ENCODE data around the gene RBMS3.
A peak's percentile ranks its signal among the peaks of the same experiment; 100 is the strongest.
"Not testable (repeated sequence)": the region's sequence is repeated elsewhere in the genome, so short reads cannot be mapped to it uniquely, and the experiment has no call there.

RBMS3 gene

DNA sequence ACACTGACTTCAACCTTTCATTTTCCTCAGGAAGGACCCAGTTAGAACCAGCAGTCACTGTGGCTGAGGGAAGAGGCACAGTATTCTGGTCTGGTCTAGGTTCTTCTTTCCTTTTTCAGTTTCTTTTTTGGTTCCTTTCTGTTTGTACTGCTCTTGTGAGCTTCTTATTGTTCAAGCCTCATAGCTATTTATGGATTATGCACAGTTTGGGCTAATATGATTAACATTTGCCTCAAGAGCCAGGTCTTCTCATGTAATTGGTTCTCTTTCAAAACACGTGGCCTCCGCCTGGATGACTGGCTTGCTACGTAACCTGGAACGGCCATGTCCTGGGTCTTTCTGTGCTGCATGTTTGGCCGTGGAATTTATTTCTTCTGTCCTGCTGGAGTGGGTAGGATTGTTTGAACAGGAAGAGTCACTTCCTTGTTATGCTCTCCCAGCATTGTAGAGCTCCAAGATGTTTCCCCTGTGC is 43.3 kb downstream of the RBMS3 start:
- Histone ChIP-seq H2AFZ (ENCODE audit: low read length, unreplicated experiment) (peak overlapping the region; percentile 70), H3K79me2 (ENCODE audit: control insufficient read depth, insufficient read depth, low read length, unreplicated experiment) (peaks cover 61% of the 10 kb centered on the region), H3K36me3 (ENCODE audit: insufficient read depth, low read length) (peaks cover 10% of the 10 kb centered on the region; the same call in 1 of the 2 replicates), H3K4me1 (ENCODE audit: control insufficient read depth, insufficient read depth, low read length, unreplicated experiment) (peaks cover 38% of the 10 kb centered on the region), H3K4me3 (ENCODE audit: low read depth, low read length) (peak overlapping the region; percentile 72), H3K27me3 (ENCODE audit: insufficient read depth, low read length) (no peaks in the 10 kb centered on the region), H3K27ac (ENCODE audit: low read depth, low read length) (peak overlapping the region; percentile 90)

DNA sequence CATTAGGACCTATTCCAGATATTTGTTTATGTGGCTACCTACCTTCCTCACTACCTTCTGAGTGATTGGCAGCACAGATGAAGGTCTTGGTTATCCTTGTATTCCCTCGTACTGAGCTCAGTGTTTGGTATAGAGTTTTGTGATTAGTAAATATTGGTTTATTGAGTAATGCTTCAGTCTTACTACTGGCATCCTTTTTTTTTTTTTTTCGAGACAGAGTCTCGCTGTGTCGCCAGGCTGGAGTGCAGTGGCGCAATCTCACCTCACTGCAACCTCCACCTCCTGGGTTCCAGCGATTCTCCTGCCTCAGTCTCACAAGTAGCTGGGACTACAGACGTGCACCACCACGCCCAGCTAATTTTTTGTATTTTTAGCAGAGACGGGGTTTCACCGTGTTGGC is 45.7 kb downstream of the RBMS3 start:
- not testable (repeated sequence) for H3K27ac ChIP-seq (ENCODE audit: low read depth, low read length); H3K4me3 ChIP-seq (ENCODE audit: low read depth, low read length); H2AFZ ChIP-seq (ENCODE audit: low read length, unreplicated experiment); H3K27me3 ChIP-seq (ENCODE audit: insufficient read depth, low read length)
- Histone ChIP-seq H3K36me3 (ENCODE audit: insufficient read depth, low read length) (peaks cover 10% of the 10 kb centered on the region; the same call in 1 of the 2 replicates), H3K4me1 (ENCODE audit: control insufficient read depth, insufficient read depth, low read length, unreplicated experiment) (peaks cover 43% of the 10 kb centered on the region), H3K79me2 (ENCODE audit: control insufficient read depth, insufficient read depth, low read length, unreplicated experiment) (peaks cover 65% of the 10 kb centered on the region)

DNA sequence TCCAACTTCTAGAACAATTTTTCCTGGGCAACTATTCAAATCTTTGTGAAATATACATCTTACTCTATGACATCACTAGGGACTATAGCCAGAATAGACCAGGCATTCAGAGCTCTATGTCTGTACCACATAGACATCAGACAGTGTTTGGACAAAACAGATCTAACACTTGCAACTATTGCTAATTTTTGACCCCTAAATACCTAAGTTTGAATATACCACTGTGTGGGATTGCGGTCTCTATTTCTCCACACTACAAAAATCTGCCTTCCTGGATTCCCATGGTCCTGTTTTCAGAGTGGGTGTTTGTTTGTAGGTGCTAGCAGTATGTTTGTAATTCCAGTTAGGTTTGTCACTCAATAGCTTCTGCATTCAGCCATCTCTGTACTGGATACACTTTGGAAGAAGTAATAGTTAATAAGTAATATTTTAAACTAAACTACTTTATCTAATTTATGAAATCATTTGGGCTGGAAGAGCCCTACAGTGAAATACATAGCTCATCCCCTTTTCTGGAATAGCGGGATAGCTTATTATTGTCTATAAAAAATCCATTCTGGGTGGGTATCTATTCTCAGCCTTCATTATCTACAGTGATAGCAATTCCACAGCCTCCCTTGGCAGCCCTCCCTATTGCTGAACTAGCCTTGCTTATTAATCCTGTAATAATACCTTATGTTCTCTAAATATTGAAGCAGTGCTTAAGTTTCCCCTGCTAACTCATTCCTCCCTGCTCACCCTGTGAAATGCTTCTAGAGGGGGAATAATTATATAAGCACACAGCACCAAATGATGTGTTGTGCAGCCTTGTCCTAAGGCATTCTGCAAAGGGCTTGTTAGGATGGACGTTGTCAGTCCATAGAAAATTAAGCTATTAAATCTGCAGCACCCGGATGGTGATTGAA is 49.4 kb downstream of the RBMS3 start:
- peaks cover 55% of the 10 kb centered on the region for H3K4me1 ChIP-seq (ENCODE audit: control insufficient read depth, insufficient read depth, low read length, unreplicated experiment)
- H3K36me3 ChIP-seq (ENCODE audit: insufficient read depth, low read length): peaks cover 10% of the 10 kb centered on the region; the same call in 1 of the 2 replicates
- peaks cover 81% of the 10 kb centered on the region for H3K79me2 ChIP-seq (ENCODE audit: control insufficient read depth, insufficient read depth, low read length, unreplicated experiment)
- no peak overlapping the region for H2AFZ ChIP-seq (ENCODE audit: low read length, unreplicated experiment)
- no peak overlapping the region for H3K4me3 ChIP-seq (ENCODE audit: low read depth, low read length)
- H3K27me3 ChIP-seq (ENCODE audit: insufficient read depth, low read length): no peaks in the 10 kb centered on the region
- no peak overlapping the region for H3K27ac ChIP-seq (ENCODE audit: low read depth, low read length)

DNA sequence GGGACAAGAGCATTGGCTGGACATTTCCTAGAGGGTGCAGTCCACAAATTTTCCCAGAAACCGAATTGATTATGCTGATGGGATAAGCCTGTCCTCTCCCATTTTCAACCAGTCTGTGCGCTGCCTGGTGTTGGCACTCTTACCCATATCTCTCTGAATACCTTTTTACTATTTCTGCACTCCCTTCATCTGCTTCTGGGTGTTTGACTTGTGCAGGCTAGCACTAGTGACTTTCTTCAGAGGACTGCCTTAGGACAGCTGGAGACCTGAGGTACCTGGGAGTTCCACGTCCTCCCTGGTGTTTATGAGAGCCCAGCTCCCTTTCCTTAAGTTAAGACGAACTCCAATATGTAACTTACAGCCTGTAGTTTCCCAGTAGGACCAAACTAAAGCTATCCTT is 50.2 kb downstream of the RBMS3 start:
- H2AFZ ChIP-seq (ENCODE audit: low read length, unreplicated experiment): peak overlapping the region; percentile 70
- H3K27ac ChIP-seq (ENCODE audit: low read depth, low read length): 0 out of 2 replicates have a peak overlapping the region, but pooled peaks have one; percentile 70
- H3K4me3 ChIP-seq (ENCODE audit: low read depth, low read length): no peak overlapping the region
- peaks cover 78% of the 10 kb centered on the region for H3K79me2 ChIP-seq (ENCODE audit: control insufficient read depth, insufficient read depth, low read length, unreplicated experiment)
- H3K4me1 ChIP-seq (ENCODE audit: control insufficient read depth, insufficient read depth, low read length, unreplicated experiment): peaks cover 58% of the 10 kb centered on the region
- no peaks in the 10 kb centered on the region for H3K27me3 ChIP-seq (ENCODE audit: insufficient read depth, low read length)
- H3K36me3 ChIP-seq (ENCODE audit: insufficient read depth, low read length): peaks cover 6% of the 10 kb centered on the region; the same call in 1 of the 2 replicates

DNA sequence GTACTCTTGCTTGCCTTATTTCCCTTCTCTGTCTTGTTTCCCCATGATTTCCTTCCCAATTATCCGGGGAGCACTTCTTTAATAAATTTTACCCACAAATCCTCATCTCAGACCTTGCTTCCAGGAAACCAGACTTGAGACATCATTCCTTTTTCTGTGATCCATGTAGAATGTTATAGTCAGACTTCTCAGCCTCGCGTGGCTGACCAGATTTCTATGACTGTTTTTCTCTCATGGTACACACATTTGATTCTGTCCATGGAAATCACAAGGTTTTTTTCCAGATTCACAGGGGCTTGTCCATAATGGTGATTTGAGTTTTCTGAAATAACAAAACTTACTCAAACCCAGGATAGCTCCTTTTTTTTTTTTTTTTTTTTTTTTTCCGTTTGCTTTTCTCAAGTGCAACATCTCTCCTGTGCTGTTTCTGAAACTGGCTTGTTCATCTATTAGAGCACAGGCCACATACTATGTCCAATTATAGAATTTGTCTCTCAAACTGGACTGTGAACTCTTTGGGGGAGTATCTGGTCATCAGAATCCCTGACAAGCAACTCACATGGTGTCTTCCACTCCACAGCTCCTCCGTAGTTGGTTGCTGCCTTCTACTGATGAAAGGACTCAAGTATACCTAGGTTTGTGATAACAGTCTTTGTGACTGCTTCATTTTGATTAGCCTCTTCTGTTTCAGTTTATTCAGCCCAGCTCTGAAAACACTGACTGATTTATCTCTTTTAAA is 50.8 kb downstream of the RBMS3 start:
- peak overlapping the region; percentile 31 for H3K4me3 ChIP-seq (ENCODE audit: low read depth, low read length)
- peaks cover 78% of the 10 kb centered on the region for H3K79me2 ChIP-seq (ENCODE audit: control insufficient read depth, insufficient read depth, low read length, unreplicated experiment)
- peaks cover 64% of the 10 kb centered on the region for H3K4me1 ChIP-seq (ENCODE audit: control insufficient read depth, insufficient read depth, low read length, unreplicated experiment)

DNA sequence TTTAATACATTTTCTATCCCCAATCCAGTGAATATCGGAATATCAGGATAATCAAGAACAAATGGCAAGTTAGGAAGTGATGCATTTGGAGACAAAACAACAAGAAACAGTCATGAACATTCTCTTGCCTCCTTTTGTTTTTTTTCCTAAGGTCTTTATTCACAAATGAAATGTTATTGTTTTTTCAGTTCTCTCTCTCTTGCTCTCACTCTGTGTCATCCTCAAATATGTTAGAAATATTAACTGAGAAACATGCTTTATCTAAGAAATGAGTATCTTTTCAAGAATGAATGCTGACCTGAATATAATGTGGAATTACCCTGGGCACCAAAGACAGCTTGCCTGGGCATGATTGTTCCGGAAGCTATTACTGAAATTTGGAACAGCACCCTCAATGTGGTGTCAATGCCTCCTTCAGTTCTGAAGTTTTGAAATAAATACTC is 51.3 kb downstream of the RBMS3 start:
- Histone ChIP-seq H2AFZ (ENCODE audit: low read length, unreplicated experiment) (peak overlapping the region; percentile 27), H3K79me2 (ENCODE audit: control insufficient read depth, insufficient read depth, low read length, unreplicated experiment) (peaks cover 82% of the 10 kb centered on the region), H3K36me3 (ENCODE audit: insufficient read depth, low read length) (0 out of 2 replicates have a peak, but pooled peaks cover 3% of the 10 kb centered on the region), H3K4me3 (ENCODE audit: low read depth, low read length) (peak overlapping the region; percentile 31), H3K4me1 (ENCODE audit: control insufficient read depth, insufficient read depth, low read length, unreplicated experiment) (peaks cover 65% of the 10 kb centered on the region), H3K27me3 (ENCODE audit: insufficient read depth, low read length) (no peaks in the 10 kb centered on the region), H3K27ac (ENCODE audit: low read depth, low read length) (peak overlapping the region; percentile 70)

More for the DNA sequence above, 50.8 kb downstream of the RBMS3 start:
- no peaks in the 10 kb centered on the region for H3K27me3 ChIP-seq (ENCODE audit: insufficient read depth, low read length)
- H3K36me3 ChIP-seq (ENCODE audit: insufficient read depth, low read length): 0 out of 2 replicates have a peak, but pooled peaks cover 3% of the 10 kb centered on the region
- H2AFZ ChIP-seq (ENCODE audit: low read length, unreplicated experiment): peak overlapping the region; percentile 70
- peak overlapping the region; percentile 70 for H3K27ac ChIP-seq (ENCODE audit: low read depth, low read length)

DNA sequence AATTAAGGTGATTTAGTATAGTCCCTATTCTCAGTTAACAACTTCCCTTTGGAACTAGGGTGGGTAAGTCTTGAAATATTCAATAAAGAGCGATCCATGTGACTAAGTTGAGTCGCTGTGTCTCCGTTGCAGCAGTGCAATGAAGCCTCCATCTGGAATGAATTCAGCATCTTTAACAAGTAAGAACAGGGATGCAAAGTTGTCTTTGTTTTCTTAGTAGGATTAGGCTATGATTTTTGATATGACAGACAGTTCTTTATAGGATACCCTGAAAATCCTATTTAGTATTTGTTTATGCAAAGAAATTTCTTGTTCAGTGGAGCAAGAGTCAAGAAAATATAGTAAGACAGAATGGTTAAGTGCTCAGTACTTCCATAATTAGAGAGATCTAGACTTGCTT is 52.7 kb downstream of the RBMS3 start:
- H3K79me2 ChIP-seq (ENCODE audit: control insufficient read depth, insufficient read depth, low read length, unreplicated experiment): peaks cover 83% of the 10 kb centered on the region
- H2AFZ ChIP-seq (ENCODE audit: low read length, unreplicated experiment): no peak overlapping the region
- H3K27me3 ChIP-seq (ENCODE audit: insufficient read depth, low read length): no peaks in the 10 kb centered on the region
- H3K27ac ChIP-seq (ENCODE audit: low read depth, low read length): no peak overlapping the region; the same call in 1 of the 2 replicates
- peaks cover 69% of the 10 kb centered on the region for H3K4me1 ChIP-seq (ENCODE audit: control insufficient read depth, insufficient read depth, low read length, unreplicated experiment)
- no peaks in the 10 kb centered on the region for H3K36me3 ChIP-seq (ENCODE audit: insufficient read depth, low read length)
- H3K4me3 ChIP-seq (ENCODE audit: low read depth, low read length): no peak overlapping the region

DNA sequence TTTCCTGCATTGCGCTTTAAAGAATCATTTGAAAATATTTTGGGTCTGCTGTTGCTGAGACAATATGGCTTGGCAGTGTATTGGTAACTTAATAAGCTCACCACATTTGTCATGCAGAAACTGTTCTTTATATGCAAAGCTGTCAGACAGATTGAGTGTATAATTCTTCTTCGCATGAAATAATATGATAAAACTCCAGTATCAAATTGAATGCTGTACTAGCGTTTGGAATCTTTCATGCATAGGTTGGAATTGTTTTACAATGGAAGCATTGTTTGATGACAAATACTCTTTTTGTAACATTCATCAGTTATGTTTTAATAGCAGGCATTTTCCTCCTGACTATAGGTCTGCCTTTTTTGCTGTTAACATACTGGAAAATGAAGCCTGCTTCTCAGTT is 53.8 kb downstream of the RBMS3 start:
- H3K4me3 ChIP-seq (ENCODE audit: low read depth, low read length): peak overlapping the region; percentile 66
- peak overlapping the region; percentile 90 for H3K27ac ChIP-seq (ENCODE audit: low read depth, low read length)
- peak overlapping the region; percentile 16 for H2AFZ ChIP-seq (ENCODE audit: low read length, unreplicated experiment)
- peaks cover 70% of the 10 kb centered on the region for H3K4me1 ChIP-seq (ENCODE audit: control insufficient read depth, insufficient read depth, low read length, unreplicated experiment)
- H3K36me3 ChIP-seq (ENCODE audit: insufficient read depth, low read length): no peaks in the 10 kb centered on the region
- H3K79me2 ChIP-seq (ENCODE audit: control insufficient read depth, insufficient read depth, low read length, unreplicated experiment): peaks cover 80% of the 10 kb centered on the region
- no peaks in the 10 kb centered on the region for H3K27me3 ChIP-seq (ENCODE audit: insufficient read depth, low read length)

DNA sequence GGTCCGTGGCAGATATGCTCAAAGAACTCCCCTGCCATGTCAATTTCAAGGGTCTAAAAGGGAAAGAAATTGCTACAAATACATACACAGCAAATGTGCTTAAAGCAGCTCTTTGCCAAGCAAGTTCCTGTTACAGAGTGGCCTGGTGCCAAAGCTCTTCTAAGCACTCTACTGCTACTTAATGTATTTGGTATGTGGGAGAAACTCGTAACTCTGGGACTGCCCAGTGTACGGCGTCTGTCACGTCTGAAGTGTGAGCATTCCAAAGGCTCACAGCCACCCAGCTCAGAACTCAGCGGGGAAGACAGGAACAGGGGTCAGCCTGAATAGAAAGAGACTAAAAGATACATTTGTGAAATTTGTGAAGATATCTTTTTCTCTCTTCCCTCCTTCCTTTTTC is 54.6 kb downstream of the RBMS3 start:
- H2AFZ ChIP-seq (ENCODE audit: low read length, unreplicated experiment): peak overlapping the region; percentile 52
- H3K4me1 ChIP-seq (ENCODE audit: control insufficient read depth, insufficient read depth, low read length, unreplicated experiment): peaks cover 70% of the 10 kb centered on the region
- H3K27me3 ChIP-seq (ENCODE audit: insufficient read depth, low read length): no peaks in the 10 kb centered on the region
- no peaks in the 10 kb centered on the region for H3K36me3 ChIP-seq (ENCODE audit: insufficient read depth, low read length)
- peak overlapping the region; percentile 66 for H3K4me3 ChIP-seq (ENCODE audit: low read depth, low read length)
- H3K27ac ChIP-seq (ENCODE audit: low read depth, low read length): peak overlapping the region; percentile 90
- peaks cover 83% of the 10 kb centered on the region for H3K79me2 ChIP-seq (ENCODE audit: control insufficient read depth, insufficient read depth, low read length, unreplicated experiment)

DNA sequence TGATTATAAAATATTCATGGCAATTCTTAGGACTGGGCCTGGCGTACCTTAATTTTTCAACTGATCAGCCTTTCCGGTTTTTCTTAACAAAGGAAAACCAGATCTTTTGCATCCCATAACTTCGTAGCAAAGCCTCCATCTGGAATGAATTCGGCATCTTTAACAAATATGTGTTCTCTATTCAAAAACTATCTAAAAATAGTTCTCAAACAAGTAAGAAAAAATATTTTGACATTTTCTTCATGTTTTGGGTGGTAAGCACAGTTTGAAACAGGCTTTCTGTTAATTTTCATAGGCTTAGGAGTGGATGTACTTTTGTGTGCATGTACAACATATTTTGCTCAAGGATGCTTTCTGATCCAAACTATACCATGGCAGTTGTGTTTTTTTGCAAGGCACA is 55.1 kb downstream of the RBMS3 start:
- H2AFZ ChIP-seq (ENCODE audit: low read length, unreplicated experiment): peak overlapping the region; percentile 52
- peaks cover 79% of the 10 kb centered on the region for H3K79me2 ChIP-seq (ENCODE audit: control insufficient read depth, insufficient read depth, low read length, unreplicated experiment)
- no peaks in the 10 kb centered on the region for H3K36me3 ChIP-seq (ENCODE audit: insufficient read depth, low read length)
- peaks cover 69% of the 10 kb centered on the region for H3K4me1 ChIP-seq (ENCODE audit: control insufficient read depth, insufficient read depth, low read length, unreplicated experiment)
- peak overlapping the region; percentile 90 for H3K27ac ChIP-seq (ENCODE audit: low read depth, low read length)
- H3K4me3 ChIP-seq (ENCODE audit: low read depth, low read length): peak overlapping the region; percentile 66
- no peaks in the 10 kb centered on the region for H3K27me3 ChIP-seq (ENCODE audit: insufficient read depth, low read length)
